GM18868 (cell line): Measurements from ENCODE around the gene FCHSD2.
"Not testable (repeated sequence)": the region's sequence is repeated elsewhere in the genome, so short reads cannot be mapped to it uniquely, and the experiment has no call there.

Experiments used
- ATAC-seq: cut with Tn5 transposase; IDR thresholded peaks from one replicate; pipeline ENCODE4 v1.9.1; 2021; ENCODE audit warnings: mild to moderate bottlenecking, moderate library complexity; ENCODE audit not compliant: unreplicated experiment

Gene FCHSD2

DNA sequence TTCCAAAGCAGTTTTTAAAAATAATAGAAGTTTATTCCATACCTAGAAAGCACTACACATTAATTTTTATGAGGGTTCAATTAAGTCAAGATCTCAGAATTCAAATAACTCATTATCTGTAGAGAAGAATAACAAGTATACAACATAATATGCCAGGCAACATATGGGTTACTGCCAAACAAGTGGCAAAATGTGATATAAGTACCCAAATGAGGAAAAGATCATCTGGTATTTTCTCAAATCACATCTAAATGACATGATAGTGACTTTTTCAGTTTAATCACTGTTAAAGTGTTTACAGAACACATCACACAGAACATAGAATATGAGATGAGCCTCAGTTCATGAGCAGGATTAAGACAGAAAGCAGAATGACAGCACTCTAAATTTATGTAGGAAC lies 123.3 kb downstream of the FCHSD2 start:
- ATAC-seq: no peak

DNA sequence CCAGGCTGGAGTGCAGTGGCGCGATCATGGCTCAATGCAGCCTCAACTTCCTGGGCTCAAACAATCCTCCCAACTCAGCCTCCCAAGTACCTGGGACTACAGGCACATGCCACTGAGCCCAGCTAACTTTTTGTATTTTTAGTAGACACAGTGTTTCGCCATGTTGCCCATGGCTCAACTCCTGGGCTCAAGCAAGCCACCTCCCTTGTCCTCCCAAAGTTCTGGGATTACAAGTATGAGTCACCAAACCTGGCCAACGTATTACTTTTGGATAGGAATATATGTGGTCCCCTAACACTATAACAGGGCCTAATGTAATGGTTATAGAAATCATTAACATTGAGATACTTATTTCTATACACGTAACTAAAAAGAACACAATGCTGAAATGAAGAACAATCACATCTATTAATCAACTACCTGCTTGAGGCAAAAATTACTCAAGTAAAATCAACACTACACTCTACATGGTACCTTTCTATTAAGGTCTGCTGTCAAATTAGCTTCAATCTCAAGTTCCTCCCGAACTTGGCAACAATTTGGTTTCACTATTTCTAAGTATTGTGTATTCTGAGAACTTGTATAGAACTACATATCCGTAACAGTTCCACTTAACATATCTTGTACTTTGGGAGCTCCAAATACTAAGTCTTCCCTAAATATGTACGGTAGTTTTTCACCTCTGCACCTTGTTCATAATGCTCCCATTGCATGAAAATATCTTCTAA lies 124.9 kb downstream of the FCHSD2 start:
- no peak for ATAC-seq

DNA sequence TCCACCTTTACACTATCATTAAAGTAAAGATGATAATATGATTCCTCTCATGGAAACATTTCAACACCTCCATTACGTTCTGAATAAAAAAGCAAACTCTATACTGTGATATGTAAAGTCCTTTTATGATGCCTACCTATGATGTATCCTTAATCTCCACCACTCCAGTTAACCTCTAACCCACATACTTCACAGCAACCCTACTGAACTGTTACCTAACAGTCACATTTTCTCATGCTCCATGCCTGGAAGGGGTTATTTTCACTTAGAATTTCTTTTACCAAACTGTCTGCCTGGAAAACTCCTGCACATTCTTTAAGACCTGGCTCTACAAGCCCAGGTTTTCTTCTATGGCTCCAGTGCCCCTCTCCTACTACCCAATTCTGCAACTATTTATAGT lies 129.1 kb downstream of the FCHSD2 start:
- ATAC-seq: no peak

DNA sequence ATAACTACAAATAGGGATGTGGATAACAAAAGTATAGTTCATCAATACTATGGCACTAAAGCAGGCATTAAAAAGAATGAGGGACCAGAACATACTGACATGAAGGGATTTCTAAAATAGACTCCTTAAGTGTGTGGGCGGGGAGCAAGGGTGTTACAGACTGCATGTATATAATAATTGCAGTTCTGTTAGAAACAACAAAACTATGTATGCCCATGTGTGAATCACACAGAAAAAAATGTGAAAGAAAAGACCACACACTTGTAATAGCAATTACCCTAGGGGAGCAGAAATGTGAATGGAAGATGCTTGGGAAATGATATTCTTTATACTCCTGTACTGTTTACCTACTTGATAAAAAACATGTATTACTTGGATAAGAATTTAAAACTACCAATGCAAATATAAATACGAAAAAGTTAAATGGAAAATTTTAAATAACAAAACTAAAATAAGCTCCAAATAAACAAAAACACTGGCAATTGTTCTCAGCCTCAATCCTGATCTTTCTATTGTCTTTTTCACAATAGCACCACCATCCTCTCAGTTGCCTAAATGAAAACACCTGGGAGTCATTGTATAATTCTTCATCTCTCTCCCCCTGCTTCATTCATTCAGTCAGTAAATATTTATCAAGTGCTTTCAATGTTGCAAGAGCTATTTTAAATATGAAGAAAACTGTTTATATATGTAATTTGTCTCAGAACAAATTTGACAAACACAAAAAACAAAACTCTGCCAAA lies 129.8 kb downstream of the FCHSD2 start:
- no peak for ATAC-seq

DNA sequence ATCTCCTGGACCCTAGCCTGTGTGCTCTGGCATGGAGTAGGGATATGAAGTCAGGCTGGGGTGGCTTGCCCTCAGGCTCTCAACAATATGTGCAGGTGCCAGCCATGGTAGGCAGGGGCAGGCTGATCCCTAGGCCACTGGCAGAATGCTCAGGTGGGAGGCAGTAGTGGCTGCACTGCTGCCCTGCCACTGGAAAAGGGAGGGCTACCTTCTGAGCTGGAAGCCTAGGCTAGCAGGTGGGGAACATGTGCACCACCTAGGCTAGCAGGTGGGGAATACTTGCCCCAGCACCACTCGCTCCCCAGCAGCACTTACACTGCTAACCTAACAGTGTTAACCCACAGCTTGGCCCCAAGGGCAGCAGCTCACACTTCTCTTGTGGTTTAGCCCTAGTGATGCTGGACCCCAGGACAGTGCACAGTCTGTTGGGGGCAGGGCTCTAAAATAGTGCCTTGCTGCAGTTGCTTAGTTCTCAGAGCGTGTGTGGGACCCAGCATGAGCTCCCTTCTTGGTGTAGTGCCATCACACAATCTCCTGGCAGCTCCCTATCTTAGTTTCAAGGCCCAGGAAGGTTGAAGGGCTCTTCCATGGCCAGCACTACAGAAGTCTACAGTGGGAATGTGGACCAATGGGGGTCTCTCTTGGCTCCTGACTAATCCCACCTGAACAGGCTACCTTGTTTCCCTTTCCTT lies 130.8 kb downstream of the FCHSD2 start:
- no peak for ATAC-seq

DNA sequence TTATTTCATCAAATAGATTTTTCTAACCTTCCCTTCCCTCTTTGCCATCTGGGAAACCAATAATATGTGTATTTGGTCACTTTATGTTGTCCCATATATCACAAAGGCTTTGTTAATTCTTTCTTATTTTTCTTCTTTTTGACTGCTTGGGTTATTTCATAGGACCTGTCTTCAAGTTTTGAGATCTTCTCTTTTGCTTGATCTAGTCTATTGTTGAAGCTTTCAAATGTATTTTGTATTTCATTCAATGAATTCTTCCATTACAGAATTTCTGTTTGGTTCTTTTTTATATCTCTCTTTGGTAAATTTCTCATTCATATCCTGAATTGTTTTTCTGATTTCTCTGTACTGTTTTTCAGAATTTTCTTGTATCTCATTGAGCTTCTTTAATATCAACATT lies 132.1 kb downstream of the FCHSD2 start:
- no peak for ATAC-seq

DNA sequence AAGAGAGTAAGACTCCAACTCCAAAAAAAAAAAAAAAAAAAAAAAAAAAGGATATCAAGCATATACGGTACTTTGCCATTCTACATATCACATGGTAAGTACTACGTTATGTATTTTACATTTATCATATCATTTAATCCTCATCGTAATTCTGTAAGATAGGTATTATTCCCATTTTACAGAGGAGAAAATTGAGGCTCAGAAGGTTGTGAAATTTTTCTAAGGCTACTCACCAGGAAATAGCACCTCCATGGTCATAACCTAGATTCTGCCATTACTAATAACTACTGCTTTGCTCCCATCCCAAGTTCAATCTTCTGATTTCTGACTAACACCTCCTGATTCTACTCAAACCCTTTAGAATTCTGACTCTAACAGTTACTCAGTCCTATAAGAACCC lies 138.0 kb downstream of the FCHSD2 start:
- no peak for ATAC-seq

DNA sequence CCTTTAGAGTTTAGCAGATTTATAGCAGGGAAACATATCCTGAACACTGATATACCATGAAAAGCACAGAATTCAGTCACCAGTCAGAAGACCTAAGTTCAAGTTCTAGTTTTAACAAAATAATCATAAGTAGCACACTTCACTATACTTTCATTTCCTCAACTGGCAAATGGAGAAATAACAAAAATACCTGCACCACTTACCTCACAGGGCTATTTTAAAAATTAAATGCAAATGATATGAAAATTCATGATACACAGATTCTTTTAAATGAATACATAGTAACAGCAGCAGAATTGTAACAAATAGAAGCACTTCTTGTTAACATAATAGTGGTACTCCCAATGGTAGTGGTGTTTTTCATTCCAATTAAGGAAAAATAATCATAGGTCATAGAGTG lies 139.0 kb downstream of the FCHSD2 start:
- ATAC-seq: no peak

DNA sequence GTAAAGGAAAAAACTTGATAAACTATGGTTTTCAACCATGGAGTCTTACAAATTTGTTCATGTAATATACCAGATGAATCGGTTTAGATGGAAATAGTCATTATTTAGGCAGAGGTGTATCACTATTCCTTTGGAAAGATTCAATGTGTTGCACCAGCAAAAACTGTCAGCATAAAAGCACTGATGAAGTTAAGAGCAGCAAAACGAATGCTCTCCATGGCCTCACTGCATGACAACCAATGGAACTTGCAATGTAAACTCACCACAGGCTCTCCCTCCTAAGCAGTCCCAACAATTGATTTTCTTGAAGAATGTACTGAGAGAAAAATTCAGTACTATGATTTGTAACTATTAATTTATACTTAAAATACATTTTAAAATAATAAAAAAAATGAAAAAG lies 139.9 kb downstream of the FCHSD2 start:
- no peak for ATAC-seq

DNA sequence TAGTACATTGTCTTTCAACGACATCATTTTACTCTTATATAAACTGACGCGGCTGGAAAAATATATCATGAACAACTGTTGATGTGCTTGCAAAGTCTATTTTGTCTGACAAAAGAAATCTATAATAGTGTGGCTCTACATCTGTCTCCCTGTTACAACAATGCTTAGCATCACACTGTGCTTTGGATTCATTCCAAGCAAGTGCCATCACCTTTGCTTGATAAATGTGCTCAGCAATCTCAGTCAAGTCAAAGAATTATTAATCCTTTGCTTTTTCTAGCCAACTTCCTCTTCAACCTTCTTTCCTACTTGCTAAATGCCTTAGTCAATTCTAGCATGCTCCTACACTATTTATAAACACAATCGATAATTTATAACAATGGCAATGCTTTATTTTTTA lies 140.5 kb downstream of the FCHSD2 start:
- ATAC-seq: no peak

DNA sequence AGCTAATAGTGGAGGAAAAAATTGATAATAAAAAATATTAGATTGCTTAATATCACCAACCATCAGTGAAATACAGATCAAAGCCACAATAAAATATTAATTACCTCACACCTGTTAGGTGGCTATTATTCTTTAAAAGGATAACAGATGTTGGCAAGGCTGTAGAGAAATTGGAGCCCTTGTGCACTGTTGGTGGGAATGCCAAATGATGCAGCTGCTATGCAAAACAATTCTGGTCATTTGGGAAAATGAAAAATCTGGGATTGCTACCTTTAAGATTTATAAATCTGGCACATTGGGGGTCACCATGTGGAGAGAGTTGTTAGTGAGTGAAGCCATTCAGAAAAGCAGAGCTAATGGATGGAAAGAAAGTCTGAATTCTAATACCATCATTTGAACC lies 143.4 kb downstream of the FCHSD2 start:
- ATAC-seq: no peak

DNA sequence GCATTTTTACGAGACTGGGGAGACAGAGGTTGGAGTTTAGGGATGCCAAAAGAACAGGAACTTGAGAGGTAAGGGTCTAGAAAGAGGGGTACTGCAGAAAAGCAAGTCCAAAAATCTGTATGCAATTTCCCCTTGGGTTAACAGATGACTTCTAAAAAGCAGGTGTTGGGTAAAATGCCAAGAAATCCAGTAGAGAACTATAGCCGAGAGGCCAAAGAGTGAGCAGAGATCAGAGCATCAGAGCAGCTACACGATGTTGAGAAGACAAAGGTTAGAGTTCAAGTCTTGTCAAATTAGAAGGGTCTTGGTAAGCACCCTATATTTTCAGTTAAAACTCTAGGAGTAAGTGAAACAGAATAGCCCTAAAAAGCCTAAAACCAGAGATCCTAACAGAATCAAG lies 145.2 kb downstream of the FCHSD2 start:
- ATAC-seq: no peak

DNA sequence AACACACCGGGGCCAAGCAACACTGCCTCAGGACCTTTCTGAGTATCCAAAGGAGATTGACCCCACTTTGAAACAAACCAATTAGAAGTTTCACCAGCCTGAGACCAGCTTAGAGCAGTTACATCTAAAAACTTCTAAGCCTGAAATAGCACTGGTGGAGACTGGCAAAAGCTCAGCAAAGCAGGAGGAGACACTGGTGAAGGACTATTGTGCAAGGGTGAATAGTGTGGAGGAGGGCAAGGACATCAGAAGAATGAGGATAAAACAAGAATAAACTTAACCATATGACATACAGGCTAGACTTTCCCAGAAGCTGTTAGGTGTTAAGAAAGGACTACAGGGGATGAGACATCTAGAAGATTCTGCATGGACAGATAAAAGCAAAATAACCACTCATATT lies 152.4 kb downstream of the FCHSD2 start:
- ATAC-seq: no peak

DNA sequence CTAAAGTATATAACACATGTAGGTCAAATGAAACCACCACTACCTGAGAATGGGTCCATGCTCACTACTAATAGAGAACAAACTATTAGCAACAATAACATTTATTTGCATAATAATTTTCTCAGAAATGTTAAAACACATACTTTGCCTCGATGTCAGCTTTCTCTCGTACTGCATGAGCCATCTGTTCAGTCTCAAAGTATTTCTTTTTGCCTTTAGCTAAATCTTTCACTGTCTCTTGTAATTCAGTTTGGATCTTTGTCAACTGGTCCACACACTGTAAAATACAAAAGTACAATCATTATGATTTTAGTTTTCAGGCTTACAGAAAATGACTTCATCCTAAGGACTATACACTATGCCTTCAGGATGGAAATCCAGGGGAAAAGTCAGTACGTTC lies 153.3 kb downstream of the FCHSD2 start:
- no peak for ATAC-seq

DNA sequence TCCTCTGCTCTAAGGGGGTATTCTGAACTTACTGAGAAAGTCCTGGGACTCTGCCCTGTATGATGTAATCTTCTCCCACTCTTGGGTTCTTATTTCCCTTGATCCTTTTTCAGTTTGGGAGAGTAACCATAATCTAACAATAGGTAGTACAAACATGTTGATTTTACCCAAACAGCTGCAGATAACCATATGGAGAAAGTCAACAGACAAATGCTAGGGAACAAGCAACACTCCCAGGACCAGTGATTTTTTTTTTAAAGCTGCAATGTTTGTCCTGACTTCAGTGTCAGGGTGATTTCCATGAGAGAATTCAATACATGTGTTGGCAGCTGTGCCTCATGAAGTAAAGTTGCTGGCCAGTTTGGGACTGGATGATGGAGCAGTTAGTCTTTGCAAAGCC lies 156.5 kb downstream of the FCHSD2 start:
- ATAC-seq: no peak

DNA sequence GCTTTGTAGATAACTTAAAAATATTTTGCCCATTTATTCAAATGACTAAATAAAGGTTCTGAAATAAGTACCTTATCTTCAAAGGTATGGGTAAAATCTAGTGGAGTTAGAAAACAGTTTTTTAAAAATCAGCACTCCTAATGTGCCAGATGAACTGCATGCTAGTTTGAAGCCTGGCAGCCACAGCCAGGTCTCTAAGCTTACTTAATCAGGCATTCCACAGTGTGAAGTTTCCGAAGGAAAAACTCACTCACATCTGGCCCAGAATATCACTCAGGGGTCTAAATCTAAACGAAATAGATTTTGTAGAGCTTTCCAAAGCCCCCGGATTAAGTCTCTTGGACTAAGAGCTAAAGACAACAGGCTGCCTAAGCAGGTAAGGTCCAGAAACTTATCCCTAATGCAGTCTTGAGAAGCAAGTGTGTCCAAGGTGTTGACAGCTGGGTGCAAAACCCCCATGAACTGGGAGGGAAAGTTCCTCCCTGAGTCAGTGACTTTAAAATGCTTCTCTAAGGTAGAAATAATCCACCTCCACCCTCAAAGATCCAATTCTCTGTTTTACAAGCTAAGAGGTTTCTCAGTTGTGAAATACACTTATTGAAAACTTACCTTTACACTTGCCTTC lies 157.6 kb downstream of the FCHSD2 start:
- ATAC-seq: no peak

DNA sequence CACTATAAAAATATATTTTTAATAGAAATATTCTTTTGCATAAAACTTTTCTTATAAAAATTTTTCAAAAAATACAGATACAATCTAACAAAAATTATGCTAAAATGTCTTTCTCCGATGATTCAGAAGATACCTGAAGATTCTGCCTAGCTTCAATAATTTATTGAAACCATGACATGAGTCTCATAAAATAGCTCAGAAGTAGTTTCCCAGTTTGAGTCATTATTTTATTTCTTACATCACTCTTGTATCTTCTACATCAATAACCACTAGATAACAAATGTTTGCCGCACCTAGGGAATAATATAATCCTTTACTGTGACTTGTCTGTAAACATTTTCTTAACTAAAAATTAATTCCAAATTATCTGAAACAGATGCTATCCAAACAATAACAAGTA lies 158.6 kb downstream of the FCHSD2 start:
- ATAC-seq: no peak

DNA sequence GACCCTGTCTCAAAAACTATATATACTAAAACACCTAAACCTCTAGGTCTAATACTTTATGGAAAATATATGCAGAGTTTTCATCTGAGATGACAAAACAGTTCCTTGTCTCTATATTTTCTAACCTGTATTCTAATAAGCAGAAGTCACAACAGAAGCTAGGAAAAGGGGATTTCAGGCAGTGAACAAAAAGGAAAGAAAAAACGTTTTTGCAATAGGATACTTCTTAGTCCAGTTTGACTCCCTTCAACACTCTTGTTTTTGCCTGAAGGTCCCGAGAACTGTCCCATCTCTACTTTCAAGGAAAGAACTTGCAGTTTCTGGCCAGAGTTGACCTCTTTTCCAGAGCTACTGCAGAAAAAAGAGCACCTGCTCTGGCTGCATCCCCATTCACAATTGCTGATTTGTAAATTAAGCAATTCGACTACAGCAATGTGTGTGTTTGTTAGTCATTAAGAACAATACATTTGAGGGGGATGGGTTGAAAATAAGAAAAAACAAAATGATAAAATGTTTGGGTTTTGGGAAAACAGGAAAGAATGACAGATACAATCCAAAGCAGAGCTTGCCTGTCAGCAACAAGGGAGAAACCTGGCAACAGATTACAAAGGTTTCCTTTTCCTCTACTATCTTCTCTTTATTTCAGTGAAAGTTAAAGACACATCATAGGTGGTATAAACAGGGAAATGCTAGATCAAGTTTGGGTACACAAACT lies 160.0 kb downstream of the FCHSD2 start:
- ATAC-seq: no peak

DNA sequence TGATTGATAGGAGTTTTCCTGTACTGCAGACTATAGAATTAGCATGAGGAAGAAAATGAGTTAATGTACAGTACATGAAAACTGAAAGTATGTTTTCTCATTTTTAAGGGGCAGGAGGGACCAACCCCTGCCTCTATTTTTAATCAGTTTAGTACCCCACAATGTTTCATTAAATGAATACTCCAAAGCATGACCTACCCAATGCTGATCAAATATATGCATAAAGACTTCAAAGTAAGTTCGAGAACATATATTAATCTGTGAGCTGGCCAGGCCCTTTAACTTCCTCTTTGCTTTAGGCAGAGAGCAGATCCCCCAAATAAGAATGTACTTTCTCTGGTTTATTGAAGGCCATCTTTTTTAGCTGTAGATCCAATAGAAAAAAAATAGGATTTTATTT lies 161.0 kb downstream of the FCHSD2 start:
- ATAC-seq: no peak

DNA sequence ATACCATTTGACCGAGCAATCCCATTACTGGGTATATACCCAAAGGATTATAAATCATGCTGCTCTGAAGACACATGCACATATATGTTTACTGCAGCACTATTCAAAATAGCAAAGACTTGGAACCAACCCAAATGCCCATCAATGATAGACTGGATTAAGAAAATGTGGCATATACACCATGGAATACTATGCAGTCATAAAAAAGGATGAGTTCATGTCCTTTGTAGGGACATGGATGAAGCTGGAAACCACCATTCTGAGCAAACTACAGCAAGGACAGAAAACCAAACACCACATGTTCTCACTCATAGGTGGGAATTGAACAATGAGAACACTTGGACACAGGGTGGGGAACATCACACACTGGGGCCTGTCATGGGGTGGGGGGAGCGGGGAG lies 164.3 kb downstream of the FCHSD2 start:
- ATAC-seq: not testable (repeated sequence)

DNA sequence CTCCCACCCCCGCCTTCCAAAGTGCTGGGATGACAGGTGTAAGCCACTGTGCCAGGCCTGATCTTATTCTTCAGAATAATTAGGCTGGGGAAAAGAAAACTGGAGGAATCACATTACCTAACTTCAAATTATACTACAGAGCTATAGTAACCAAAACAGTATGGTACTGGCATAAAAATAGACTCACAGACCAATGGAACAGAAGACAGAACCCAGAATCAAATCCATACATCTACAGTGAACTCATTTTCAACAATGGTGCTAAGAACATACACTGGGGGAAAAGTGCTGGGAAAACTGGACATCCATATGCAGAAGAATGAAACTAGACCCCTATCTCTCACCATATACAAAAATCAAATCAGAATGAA lies 165.6 kb downstream of the FCHSD2 start:
- not testable (repeated sequence) for ATAC-seq
